ENCODE results near the gene IFT81. TPM values are rescaled to one million over a fixed set of nuclear protein-coding genes. Genes with fewer than 3 reads are reported as not detected.

IFT81 gene
- total and polyA plus RNA-seq, 2 donors (not counting 1 experiment from before 2014, with no cell fraction given), result 0.43 to 6.8 TPM

DNA sequence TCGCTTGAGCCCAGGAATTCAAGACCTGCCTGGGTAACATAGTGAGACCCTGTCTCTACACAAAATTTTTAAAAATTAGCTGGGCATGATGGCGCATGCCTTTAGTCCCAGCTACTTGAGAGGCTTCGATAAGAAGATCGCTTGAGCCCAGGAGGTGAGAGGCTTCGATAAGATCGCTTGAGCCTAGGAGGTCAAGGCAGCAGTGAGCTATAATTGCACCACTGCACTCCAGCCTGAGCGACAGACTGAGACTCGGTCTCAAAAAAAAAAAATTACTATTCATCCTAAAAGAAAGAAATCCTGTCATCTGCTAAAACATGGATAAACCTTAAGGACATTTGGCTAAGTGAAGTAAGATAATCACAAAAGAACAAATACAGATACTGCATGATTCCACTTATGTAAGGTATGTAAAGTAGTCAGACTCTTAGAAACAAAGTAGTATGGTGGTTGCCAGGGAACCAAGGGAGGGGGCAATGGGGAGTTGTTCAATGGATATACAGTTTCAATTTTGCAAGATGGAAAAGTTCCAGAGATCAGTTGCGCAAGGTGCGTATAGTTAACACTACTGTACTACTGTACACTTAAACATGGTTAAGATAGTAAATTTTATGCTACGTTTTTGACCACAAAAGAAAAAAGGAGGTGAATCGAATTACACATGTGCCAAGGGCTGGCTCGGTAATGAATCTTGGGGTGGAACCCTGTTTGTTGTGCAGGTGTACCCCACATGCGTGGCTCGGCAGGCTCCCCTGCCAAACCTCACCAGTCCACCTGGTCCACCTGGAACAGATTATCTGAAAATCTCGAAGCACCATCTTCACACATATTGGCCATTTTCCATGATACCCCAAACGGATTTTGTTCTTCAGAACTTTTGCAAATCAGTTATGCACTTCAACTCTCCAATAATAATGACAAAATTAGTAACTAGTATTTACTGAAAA is 138.6 kb downstream of the IFT81 start:
- DNase-seq (no peak), ATAC-seq (ENCODE audit: low read depth) (no peak)
- Histone ChIP-seq H3K4me2 (replicated peaks; ENCODE audit: low read depth, low read length, poor library complexity, severe bottlenecking) (no peak overlapping the region), H3K9me3 (ENCODE audit: control extremely low read depth in 1 of 3, control insufficient read depth in 2 of 3, insufficient read depth in 1 of 3, low read length in 2 of 3) (no peaks in the 10 kb centered on the region), H2AFZ (ENCODE audit: insufficient read depth, low read depth, low read length, poor library complexity, severe bottlenecking) (no peak overlapping the region), H3K9ac (ENCODE audit: low read length) (no peak overlapping the region), H3K79me2 (ENCODE audit: control insufficient read depth, insufficient read depth, low read length) (no peaks in the 10 kb centered on the region), H3K36me3 (replicated peaks in 1 of 2; ENCODE audit: control extremely low read depth in 1 of 2, control insufficient read depth in 1 of 2, extremely low read depth in 1 of 2, insufficient read depth in 2 of 2, low read length in 1 of 2) (no peaks in the 10 kb centered on the region), H3K27ac (ENCODE audit: low read length in 2 of 2) (no peak overlapping the region), H4K20me1 (ENCODE audit: control insufficient read depth, insufficient read depth, low read length, poor library complexity, severe bottlenecking) (no peaks in the 10 kb centered on the region), H3K4me1 (ENCODE audit: control insufficient read depth in 2 of 2, insufficient read depth in 2 of 2, low read length in 2 of 2) (no peaks in the 10 kb centered on the region), H3K4me3 (ENCODE audit: control extremely low read depth in 1 of 5, extremely low read depth in 1 of 5, insufficient read depth in 1 of 5, low read depth in 2 of 5, low read length in 4 of 5) (no peak overlapping the region), H3K27me3 (replicated peaks in 1 of 4; ENCODE audit: control extremely low read depth in 1 of 4, control insufficient read depth in 3 of 4, insufficient read depth in 4 of 4, low read length in 3 of 4) (no peaks in the 10 kb centered on the region)
- intact Hi-C loops (cut with micrococcal nuclease), result no loop called here
- WGBS (ENCODE audit: insufficient coverage), result 97% methylated on average over 8 of the region's 17 CpGs
- Mint-ChIP-seq H3K27ac (no peak overlapping the region), H3K27me3 (peaks cover 6% of the 10 kb centered on the region), H3K4me3 (no peak overlapping the region), H3K9me3 (ENCODE audit: insufficient read depth) (no peaks in the 10 kb centered on the region), H3K4me1 (no peaks in the 10 kb centered on the region)
- TF ChIP-seq EZH2 (IDR thresholded peaks at IDR 0.05; ENCODE audit: borderline replicate concordance, insufficient read depth, low read depth, low read length, poor library complexity, severe bottlenecking) (no peak), CTCF (IDR thresholded peaks at IDR 0.05) (no peak)
- POLR2A ChIA-PET, result no interaction called here
- CTCF ChIA-PET, result no interaction called here

DNA sequence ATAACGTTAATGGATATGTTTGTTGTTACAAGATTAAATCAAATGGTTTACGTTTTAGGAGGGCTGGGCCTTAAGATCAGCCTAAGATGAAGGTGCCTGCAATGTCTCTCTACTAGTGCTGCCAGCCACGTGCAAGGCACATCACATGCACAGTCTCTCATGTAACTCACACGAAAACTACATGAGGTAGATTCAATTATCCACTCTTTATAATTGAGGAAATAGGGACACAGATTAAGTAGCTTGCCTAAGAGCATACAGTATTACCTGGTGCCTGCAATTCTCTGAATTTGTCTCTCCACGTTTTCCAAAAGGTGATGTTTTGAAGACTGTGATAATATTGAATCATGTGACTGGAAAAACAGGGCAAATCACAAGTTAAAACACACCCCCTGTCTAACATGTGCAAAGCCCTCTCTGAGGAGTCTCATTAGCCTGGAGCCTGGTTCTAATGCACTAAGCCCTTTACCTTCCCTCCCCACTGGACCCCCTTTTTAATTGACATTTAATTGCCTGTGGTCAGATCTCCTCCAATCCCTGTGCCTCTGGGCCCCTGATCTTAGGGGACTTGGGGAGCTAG is 142.3 kb downstream of the IFT81 start:
- intact Hi-C loops (cut with micrococcal nuclease), result no loop called here
- Mint-ChIP-seq H3K27ac (no peak overlapping the region), H3K27me3 (peaks cover 21% of the 10 kb centered on the region), H3K4me1 (no peaks in the 10 kb centered on the region), H3K4me3 (no peak overlapping the region), H3K9me3 (ENCODE audit: insufficient read depth) (no peaks in the 10 kb centered on the region)
- TF ChIP-seq CTCF (IDR thresholded peaks at IDR 0.05), result no peak
- TF ChIP-seq EZH2 (IDR thresholded peaks at IDR 0.05; ENCODE audit: borderline replicate concordance, insufficient read depth, low read depth, low read length, poor library complexity, severe bottlenecking), result no peak
- Histone ChIP-seq H2AFZ (ENCODE audit: insufficient read depth, low read depth, low read length, poor library complexity, severe bottlenecking) (no peak overlapping the region), H4K20me1 (ENCODE audit: control insufficient read depth, insufficient read depth, low read length, poor library complexity, severe bottlenecking) (no peaks in the 10 kb centered on the region), H3K27ac (ENCODE audit: low read length in 2 of 2) (no peak overlapping the region), H3K4me2 (replicated peaks; ENCODE audit: low read depth, low read length, poor library complexity, severe bottlenecking) (no peak overlapping the region), H3K27me3 (replicated peaks in 1 of 4; ENCODE audit: control extremely low read depth in 1 of 4, control insufficient read depth in 3 of 4, insufficient read depth in 4 of 4, low read length in 3 of 4) (peaks cover 0 to 5% (median 2%) of the 10 kb centered on the region in 4 experiments), H3K4me1 (ENCODE audit: control insufficient read depth in 2 of 2, insufficient read depth in 2 of 2, low read length in 2 of 2) (no peaks in the 10 kb centered on the region), H3K36me3 (replicated peaks in 1 of 2; ENCODE audit: control extremely low read depth in 1 of 2, control insufficient read depth in 1 of 2, extremely low read depth in 1 of 2, insufficient read depth in 2 of 2, low read length in 1 of 2) (no peaks in the 10 kb centered on the region), H3K4me3 (ENCODE audit: control extremely low read depth in 1 of 5, extremely low read depth in 1 of 5, insufficient read depth in 1 of 5, low read depth in 2 of 5, low read length in 4 of 5) (no peak overlapping the region), H3K79me2 (ENCODE audit: control insufficient read depth, insufficient read depth, low read length) (no peaks in the 10 kb centered on the region), H3K9ac (ENCODE audit: low read length) (no peak overlapping the region), H3K9me3 (ENCODE audit: control extremely low read depth in 1 of 3, control insufficient read depth in 2 of 3, insufficient read depth in 1 of 3, low read length in 2 of 3) (no peaks in the 10 kb centered on the region)
- ChIA-PET CTCF (no interaction called here), POLR2A (no interaction called here)
- ATAC-seq (ENCODE audit: low read depth), result no peak
- WGBS (ENCODE audit: insufficient coverage), result no CpG with 5 or more reads among the region's 5 CpGs
- DNase-seq, result no peak

Measured in B cell (primary cell).